ENCODE results near the gene URM1. TPM values are rescaled to one million over a fixed set of nuclear protein-coding genes. Genes with fewer than 3 reads are reported as not detected.
A peak's percentile ranks its signal among the peaks of the same experiment; 100 is the strongest.

URM1 gene
- total RNA-seq, 1 experiment from 2014 or later = 46.6 TPM

- Histone ChIP-seq H3K9ac (ENCODE audit: extremely low read depth, insufficient read length, low read length) (no peak overlapping the region), H2BK120ac (ENCODE audit: low read depth, low read length, poor library complexity, severe bottlenecking) (no peak overlapping the region), H3K27ac (ENCODE audit: insufficient read length, low read depth, low read length) (no peak overlapping the region), H2BK15ac (ENCODE audit: low read depth, low read length) (no peak overlapping the region), H3K18ac (ENCODE audit: insufficient read length, low read depth, low read length) (no peak overlapping the region), H3K14ac (ENCODE audit: insufficient read depth, low read length) (no peak overlapping the region), H3K4me1 (ENCODE audit: insufficient read depth, low read length) (no peaks in the 10 kb centered on the region), H3T11ph (ENCODE audit: low read length) (no peak overlapping the region), H3K56ac (ENCODE audit: insufficient read length, low read depth, low read length) (no peak overlapping the region), H4K8ac (replicated peaks; ENCODE audit: insufficient read length, low read depth, low read length) (no peak overlapping the region), H2BK20ac (ENCODE audit: low read depth, low read length, poor library complexity, severe bottlenecking) (no peak overlapping the region), H4K91ac (ENCODE audit: insufficient read length, low read depth, low read length) (no peak overlapping the region), H2AFZ (ENCODE audit: low read length) (no peak overlapping the region), H3K4ac (ENCODE audit: low read depth, low read length) (no peak overlapping the region), H2BK5ac (ENCODE audit: insufficient read length, low read length) (no peak overlapping the region), H3K9me3 (ENCODE audit: control insufficient read depth, low read depth, low read length) (no peaks in the 10 kb centered on the region), H3K23me2 (ENCODE audit: insufficient read length, low read depth, low read length, poor library complexity, severe bottlenecking) (peaks cover 6% of the 10 kb centered on the region), H4K5ac (ENCODE audit: insufficient read length, low read depth, low read length) (no peak overlapping the region), H3K23ac (ENCODE audit: insufficient read length, low read depth, low read length) (no peak overlapping the region), H2BK12ac (ENCODE audit: insufficient read length, low read depth, low read length) (no peak overlapping the region), H2AK5ac (ENCODE audit: insufficient read length, low read length) (no peak overlapping the region), H3K4me2 (ENCODE audit: insufficient read depth, insufficient read length, low read length) (peak overlapping the region; percentile 57), H3K79me2 (ENCODE audit: insufficient read depth, low read length) (no peaks in the 10 kb centered on the region), H3K79me1 (ENCODE audit: insufficient read depth, low read depth, low read length, poor library complexity, severe bottlenecking) (no peaks in the 10 kb centered on the region), H3K27me3 (ENCODE audit: insufficient read depth, low read length) (peaks cover 72% of the 10 kb centered on the region), H4K20me1 (ENCODE audit: control insufficient read depth, insufficient read depth, insufficient read length) (no peaks in the 10 kb centered on the region)
- Mint-ChIP-seq H3K4me1 (peaks cover 20 to 48% of the 10 kb centered on the region in 2 experiments), H3K4me3 (peak overlapping the region; percentile 50 to 79), H3K27me3 (ENCODE audit: low read depth) (peaks cover 97% of the 10 kb centered on the region), H3K9me3 (peaks cover 0 to 3% of the 10 kb centered on the region in 2 experiments; a peak in 2 of 5 replicates), H3K27ac (no peak overlapping the region; a peak in 1 of 7 replicates), H3K36me3 (ENCODE audit: insufficient read depth in 1 of 3, low read depth in 3 of 3) (peaks cover 14 to 27% (median 16%) of the 10 kb centered on the region in 3 experiments)
- no peak for DNase-seq
- WGBS (ENCODE audit: extremely low coverage, insufficient read length, low lambda C conversion rate) = no CpG with 5 or more reads among the region's 21 CpGs
- TF ChIP-seq CTCF (conservative IDR thresholded peaks at IDR 0.05) = no peak
Observed at GRCh38 chr9:128391956-128392301, 20.8 kb downstream of the URM1 start.

Data from H9 (cell line).